ENCODE data around the gene PHACTR1.

The PHACTR1 gene

GRCh38 chr6:12861603-12862002 lies 145.0 kb downstream of the PHACTR1 start:
- DNase-seq (ENCODE audit: low read depth) = no peak
- H3K4me3 ChIP-seq (ENCODE audit: low read depth, low read length) = no peak overlapping the region
- no peak for TF ChIP-seq CTCF (IDR thresholded peaks at IDR 0.05; ENCODE audit: control insufficient read depth, extremely low read depth, insufficient read depth)

GRCh38 chr6:12865117-12865516 lies 148.6 kb downstream of the PHACTR1 start:
- no peak for TF ChIP-seq CTCF (IDR thresholded peaks at IDR 0.05; ENCODE audit: control insufficient read depth, extremely low read depth, insufficient read depth)
- H3K4me3 ChIP-seq (ENCODE audit: low read depth, low read length) = no peak overlapping the region
- DNase-seq (ENCODE audit: low read depth) = no peak

GRCh38 chr6:12865671-12866181 lies 149.2 kb downstream of the PHACTR1 start:
- DNase-seq (ENCODE audit: low read depth) = no peak
- no peak overlapping the region for H3K4me3 ChIP-seq (ENCODE audit: low read depth, low read length)
- TF ChIP-seq CTCF (IDR thresholded peaks at IDR 0.05; ENCODE audit: control insufficient read depth, extremely low read depth, insufficient read depth) = no peak

- no peak overlapping the region for H3K4me3 ChIP-seq (ENCODE audit: low read depth, low read length)
- no peak for TF ChIP-seq CTCF (IDR thresholded peaks at IDR 0.05; ENCODE audit: control insufficient read depth, extremely low read depth, insufficient read depth)
- no peak for DNase-seq (ENCODE audit: low read depth)
These were observed 150.0 kb downstream of the PHACTR1 start for GRCh38 chr6:12866422-12867029.

- TF ChIP-seq CTCF (IDR thresholded peaks at IDR 0.05; ENCODE audit: control insufficient read depth, extremely low read depth, insufficient read depth) = no peak
- no peak overlapping the region for H3K4me3 ChIP-seq (ENCODE audit: low read depth, low read length)
- peak; percentile 38 for DNase-seq (ENCODE audit: low read depth)
These were observed 153.4 kb downstream of the PHACTR1 start for GRCh38 chr6:12869816-12870432.

- no peak for DNase-seq (ENCODE audit: low read depth)
- no peak overlapping the region for H3K4me3 ChIP-seq (ENCODE audit: low read depth, low read length)
- TF ChIP-seq CTCF (IDR thresholded peaks at IDR 0.05; ENCODE audit: control insufficient read depth, extremely low read depth, insufficient read depth) = no peak
These were observed 157.1 kb downstream of the PHACTR1 start for GRCh38 chr6:12873691-12874090.

Measured in LNCaP clone FGC (cell line).